GM12878 (cell line): ENCODE measurements around the gene PPP1CA.

Experiments
- ATF7 ChIP-seq: fragments of 450-650 bp; IDR thresholded peaks from 2 replicates; pipeline ENCODE4 v1.6.1; 2016; ENCODE audit warnings: low read depth, mild to moderate bottlenecking
- FOXK2 ChIP-seq: fragments of 450-650 bp; IDR thresholded peaks from 2 replicates; pipeline ENCODE4 v1.6.1; 2017; ENCODE audit warnings: mild to moderate bottlenecking, moderate library complexity
- RAD21 ChIP-seq: IDR thresholded peaks from 2 replicates; pipeline ENCODE4 v1.6.1; 2011; ENCODE audit warnings: mild to moderate bottlenecking, low read depth, low read length, moderate library complexity; ENCODE audit not compliant: insufficient read depth
- SIX5 ChIP-seq: IDR thresholded peaks from 2 replicates; pipeline ENCODE4 v1.6.1; 2011; ENCODE audit warnings: mild to moderate bottlenecking, low read depth, low read length, moderate library complexity; ENCODE audit not compliant: severe bottlenecking
- SUZ12 ChIP-seq: fragments of 200-600 bp; sonication (generic); IDR thresholded peaks from one replicate; pipeline ENCODE4 v1.6.1; 2018; ENCODE audit warnings: antibody characterized with exemption, mild to moderate bottlenecking; ENCODE audit not compliant: unreplicated experiment
- TAF1 ChIP-seq: IDR thresholded peaks from 2 replicates; pipeline ENCODE4 v1.6.1; 2011; ENCODE audit warnings: mild to moderate bottlenecking, low read depth, low read length, borderline replicate concordance
- YY1 ChIP-seq: IDR thresholded peaks from 2 replicates; pipeline ENCODE4 v1.6.1; 2011; ENCODE audit warnings: low read depth, mild to moderate bottlenecking, low read length
- TF ChIP-seq, protein P1 (sequence below): IDR thresholded peaks from 2 replicates; pipeline ENCODE4 v1.6.1; 2012; ENCODE audit warnings: low read depth, low read length, improper control_type of control experiment
- TF ChIP-seq, protein P2 (sequence below), 3 experiments: IDR thresholded peaks in 2 of 3; conservative IDR thresholded peaks in 1 of 3; 2 replicates each; pipeline ENCODE4 v1.5.1; 2011; ENCODE audit warnings: low read depth in 3 of 3, low read length in 3 of 3, mild to moderate bottlenecking in 3 of 3, control low read depth in 2 of 3, moderate library complexity in 2 of 3, inconsistent platforms in 1 of 3, mixed read lengths in 1 of 3; ENCODE audit not compliant: control insufficient read depth in 2 of 3, insufficient read depth in 1 of 3; ENCODE audit errors: extremely low read depth in 1 of 3

- TF ChIP-seq, protein P1, sequence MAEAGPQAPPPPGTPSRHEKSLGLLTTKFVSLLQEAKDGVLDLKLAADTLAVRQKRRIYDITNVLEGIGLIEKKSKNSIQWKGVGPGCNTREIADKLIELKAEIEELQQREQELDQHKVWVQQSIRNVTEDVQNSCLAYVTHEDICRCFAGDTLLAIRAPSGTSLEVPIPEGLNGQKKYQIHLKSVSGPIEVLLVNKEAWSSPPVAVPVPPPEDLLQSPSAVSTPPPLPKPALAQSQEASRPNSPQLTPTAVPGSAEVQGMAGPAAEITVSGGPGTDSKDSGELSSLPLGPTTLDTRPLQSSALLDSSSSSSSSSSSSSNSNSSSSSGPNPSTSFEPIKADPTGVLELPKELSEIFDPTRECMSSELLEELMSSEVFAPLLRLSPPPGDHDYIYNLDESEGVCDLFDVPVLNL = no peak
- TF ChIP-seq ATF7 (no peak), SUZ12 (no peak), SIX5 (no peak), TAF1 (no peak), YY1 (no peak), FOXK2 (no peak), RAD21 (no peak)
- TF ChIP-seq, protein P2, sequence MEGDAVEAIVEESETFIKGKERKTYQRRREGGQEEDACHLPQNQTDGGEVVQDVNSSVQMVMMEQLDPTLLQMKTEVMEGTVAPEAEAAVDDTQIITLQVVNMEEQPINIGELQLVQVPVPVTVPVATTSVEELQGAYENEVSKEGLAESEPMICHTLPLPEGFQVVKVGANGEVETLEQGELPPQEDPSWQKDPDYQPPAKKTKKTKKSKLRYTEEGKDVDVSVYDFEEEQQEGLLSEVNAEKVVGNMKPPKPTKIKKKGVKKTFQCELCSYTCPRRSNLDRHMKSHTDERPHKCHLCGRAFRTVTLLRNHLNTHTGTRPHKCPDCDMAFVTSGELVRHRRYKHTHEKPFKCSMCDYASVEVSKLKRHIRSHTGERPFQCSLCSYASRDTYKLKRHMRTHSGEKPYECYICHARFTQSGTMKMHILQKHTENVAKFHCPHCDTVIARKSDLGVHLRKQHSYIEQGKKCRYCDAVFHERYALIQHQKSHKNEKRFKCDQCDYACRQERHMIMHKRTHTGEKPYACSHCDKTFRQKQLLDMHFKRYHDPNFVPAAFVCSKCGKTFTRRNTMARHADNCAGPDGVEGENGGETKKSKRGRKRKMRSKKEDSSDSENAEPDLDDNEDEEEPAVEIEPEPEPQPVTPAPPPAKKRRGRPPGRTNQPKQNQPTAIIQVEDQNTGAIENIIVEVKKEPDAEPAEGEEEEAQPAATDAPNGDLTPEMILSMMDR (IDR thresholded peaks at IDR 0.05 in 2 of 3, conservative IDR thresholded peaks at IDR 0.05 in 1 of 3; ENCODE audit: control insufficient read depth in 2 of 3, extremely low read depth in 1 of 3, insufficient read depth in 1 of 3, low read depth in 3 of 3, low read length in 3 of 3) = no peak
These were observed 8.2 kb downstream of the PPP1CA start for GRCh38 chr11:67393437-67393836.
